GM12872 (cell line): ENCODE measurements around the gene UTP4.

Experiments
- CTCF ChIP-seq: IDR thresholded peaks from 3 replicates; pipeline ENCODE4 v1.5.1; 2011; ENCODE audit warnings: low read depth, mild to moderate bottlenecking, low read length, moderate library complexity; ENCODE audit not compliant: insufficient read depth

UTP4 gene

GRCh38 chr16:69106491-69107315 lies 25.7 kb upstream of the UTP4 start:
- TF ChIP-seq CTCF = no peak

DNA sequence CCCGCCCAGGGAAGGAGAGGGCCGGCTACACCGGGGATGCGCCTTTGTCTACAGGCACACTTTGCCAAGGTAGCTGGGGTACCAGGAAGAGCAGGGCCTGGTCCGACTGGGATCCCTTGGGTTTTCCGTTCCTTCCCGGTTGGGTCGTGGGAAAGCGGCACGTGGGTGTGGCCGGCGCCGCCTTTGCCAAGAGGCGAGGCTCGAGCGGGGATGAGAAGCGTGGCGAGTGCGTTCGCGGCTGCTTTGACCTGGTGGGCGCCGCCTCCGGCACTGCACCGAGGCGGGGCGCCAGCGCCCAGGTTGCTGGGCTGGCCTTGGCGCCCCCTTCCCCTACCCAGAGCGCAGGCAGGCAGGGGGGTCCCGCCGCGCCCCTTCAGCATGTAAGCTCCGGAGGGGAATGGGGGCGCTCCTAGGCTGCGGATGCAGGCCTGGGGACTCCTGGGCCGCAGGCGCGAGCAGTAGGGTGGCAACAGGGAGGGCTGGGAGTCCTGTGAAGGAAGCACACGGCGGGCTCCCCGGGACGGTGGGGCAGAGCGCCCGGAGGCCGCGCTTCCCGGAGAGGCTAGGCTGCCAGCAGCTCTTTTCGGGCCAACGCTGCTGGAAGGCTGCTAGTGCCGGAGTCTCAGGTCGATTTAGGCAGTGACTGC lies 25.0 kb upstream of the UTP4 start:
- no peak for TF ChIP-seq CTCF

DNA sequence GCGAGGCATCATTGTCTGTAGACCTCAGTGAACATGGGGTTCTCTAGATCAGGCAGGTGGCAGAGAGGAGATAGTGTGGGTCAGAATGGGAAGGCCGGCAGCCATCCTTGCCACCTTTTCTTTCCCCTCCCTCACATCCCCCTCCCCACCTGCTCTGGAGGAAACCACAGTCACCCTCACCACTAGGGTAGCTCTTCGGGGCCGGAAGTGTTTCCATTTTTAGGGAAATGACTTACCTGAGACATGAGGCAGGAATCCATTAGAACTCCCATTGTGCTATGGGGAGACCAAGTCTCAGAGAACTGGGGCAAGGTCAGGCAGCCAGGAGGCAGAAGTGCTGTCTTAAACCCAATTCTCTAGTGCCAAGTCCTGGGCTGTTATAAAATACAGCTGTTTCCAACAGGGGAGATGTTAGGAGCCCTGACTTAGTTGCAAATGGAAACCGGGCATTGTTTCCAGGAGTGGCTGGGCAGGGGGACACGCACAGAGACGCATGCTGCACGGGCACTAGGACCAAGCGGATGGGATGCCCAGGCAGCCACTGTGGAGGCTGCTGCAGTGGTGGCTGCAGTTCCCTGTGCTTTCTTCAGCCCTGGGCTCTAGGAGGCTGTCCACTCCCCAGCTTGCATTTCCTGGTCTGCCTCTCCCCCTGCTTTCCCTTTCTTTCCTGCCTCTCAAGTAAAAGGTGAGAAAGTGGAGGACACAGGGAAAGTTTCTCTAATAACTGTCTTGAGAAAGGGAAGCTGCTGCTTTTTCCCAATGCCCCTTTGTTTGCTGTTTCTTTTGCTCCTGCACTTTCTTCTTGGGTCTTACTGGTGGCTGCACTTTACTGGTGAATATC lies 24.2 kb upstream of the UTP4 start:
- no peak for TF ChIP-seq CTCF

DNA sequence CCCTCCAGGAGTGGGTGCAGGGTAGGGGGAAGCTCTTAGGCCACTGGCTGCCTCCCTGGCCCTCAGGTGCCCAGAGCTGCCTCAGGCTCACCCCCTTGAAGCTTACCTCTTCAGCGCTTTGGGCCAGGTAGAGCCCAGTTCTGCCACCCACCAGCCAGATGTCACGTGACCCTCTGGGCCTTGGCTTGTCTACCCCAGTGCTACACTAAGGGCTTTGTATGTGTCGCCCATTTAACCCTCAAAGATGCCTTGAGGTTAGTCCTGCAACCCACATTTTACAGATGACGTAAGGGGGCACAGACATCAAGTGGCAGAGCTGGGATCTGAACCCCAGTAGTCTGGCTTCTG lies 23.6 kb upstream of the UTP4 start:
- TF ChIP-seq CTCF = no peak

- no peak for TF ChIP-seq CTCF
Observed at GRCh38 chr16:69109486-69110270, 22.8 kb upstream of the UTP4 start.

DNA sequence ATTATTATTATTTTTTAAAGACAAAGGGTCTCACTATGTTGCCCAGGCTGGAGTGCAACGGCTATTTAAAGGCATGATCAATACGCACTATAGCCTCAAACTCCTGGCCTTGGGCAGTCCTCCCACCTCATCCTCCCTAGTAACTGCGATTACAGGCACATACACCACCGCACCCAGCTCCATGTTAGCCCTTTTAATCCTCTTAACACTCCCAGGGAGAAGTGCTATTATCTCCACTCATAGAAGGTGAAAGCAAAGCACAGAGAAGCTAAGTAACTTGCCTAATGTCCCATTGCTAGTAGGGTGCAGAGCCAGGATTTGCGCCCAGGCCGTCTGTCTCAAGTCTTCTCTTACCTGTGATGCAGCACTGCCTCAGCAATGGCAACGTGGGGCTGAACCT lies 22.0 kb upstream of the UTP4 start:
- no peak for TF ChIP-seq CTCF
